Tongue (tissue), 2 donors: ENCODE results near the gene SEMA6A. TPM values are rescaled to one million over a fixed set of nuclear protein-coding genes. Genes with fewer than 3 reads are reported as not detected.
A peak's percentile ranks its signal among the peaks of the same experiment; 100 is the strongest.

ENCODE experiments used
- DNase-seq: peaks from one replicate; pipeline ENCODE4 v3.0.0-alpha.2; 2015
- total RNA-seq: library from RNA; depleted of rRNA; stranded (reverse); fragments of >200 nt; gene quantifications from one replicate; pipeline ENCODE4 v1.2.3, GENCODE V29; 2014

The SEMA6A gene
- total RNA-seq, 1 donor from 2014 or later, result 47.2 TPM

DNA sequence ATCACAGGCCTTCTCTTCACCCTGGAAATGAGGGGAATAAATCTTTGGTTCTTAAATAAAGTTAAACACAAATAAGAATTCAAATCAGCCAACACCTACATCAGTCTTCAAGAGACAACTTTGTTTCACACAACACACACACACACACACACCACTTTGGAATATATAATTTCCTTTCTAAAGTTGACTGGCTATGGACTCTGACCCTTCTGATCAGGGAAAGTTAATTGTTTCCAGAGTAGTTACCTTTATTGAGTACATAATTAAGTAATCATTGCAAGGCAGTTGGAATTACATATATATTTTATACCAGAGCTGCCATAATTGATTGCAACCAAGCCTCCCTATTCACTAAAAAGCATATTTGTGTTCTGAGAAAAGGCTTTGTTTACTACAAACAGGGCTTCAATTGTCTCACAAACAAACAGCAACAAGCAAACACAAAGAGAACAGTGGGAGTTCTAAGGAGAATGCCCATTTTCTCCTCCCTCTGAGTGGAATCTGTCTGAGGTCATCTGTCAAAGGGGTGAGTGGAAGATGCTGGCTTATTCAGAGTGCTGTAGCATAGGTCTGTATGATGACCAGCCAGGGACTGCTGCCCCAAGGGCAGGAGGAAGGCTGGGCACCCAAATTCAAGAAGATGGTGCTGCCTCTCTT, 136.6 kb downstream of the SEMA6A start:
- DNase-seq, result no peak

DNA sequence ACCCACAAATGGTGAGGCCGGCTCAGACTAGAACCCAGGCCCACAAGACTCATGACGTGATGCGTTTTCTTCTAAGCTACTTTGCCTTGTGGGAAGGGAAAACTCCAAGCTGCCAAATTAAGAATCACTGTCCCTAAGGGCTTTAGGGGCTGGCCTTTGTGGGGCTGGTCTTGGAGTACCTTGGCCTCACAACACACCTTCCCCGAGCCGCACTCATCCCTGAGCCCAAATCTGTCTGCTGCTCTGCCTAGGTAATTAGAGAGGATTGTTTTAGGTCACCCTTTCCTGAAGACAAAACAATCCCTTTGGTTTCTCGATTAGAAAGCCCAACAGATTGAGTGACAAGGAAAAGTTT, 137.3 kb downstream of the SEMA6A start:
- DNase-seq, result no peak

DNA sequence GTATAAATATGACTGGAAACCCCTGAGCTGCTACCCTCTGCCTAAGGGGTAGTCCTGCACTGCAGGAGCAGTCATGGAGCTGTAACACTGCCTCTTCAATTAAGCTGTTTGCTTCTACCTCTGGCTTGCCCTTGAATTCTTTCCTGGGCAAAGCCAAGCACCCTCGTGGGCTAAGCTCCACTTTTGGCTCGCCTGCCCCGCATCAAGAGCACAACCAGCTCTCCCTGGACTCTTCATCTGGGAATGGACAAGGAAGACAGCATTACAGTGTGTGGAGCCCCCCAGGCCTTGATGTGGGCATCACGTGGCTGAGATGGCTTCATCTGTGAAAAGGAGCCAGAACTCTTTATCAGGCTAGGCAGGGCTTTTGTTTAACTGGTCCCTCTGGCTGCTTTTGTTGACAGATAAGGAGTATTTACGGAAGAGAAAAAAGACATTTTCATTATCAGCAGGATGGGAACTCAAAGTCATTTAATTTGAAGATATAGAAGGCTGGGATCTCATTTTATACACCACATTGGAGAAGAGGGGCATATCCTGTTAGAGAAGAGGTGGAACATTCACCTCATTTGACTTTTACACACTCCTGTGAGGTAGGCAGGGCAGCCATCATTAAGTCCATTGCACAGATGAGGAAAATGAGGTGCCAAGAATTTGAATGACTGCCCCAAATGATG, 137.8 kb downstream of the SEMA6A start:
- no peak for DNase-seq

DNA sequence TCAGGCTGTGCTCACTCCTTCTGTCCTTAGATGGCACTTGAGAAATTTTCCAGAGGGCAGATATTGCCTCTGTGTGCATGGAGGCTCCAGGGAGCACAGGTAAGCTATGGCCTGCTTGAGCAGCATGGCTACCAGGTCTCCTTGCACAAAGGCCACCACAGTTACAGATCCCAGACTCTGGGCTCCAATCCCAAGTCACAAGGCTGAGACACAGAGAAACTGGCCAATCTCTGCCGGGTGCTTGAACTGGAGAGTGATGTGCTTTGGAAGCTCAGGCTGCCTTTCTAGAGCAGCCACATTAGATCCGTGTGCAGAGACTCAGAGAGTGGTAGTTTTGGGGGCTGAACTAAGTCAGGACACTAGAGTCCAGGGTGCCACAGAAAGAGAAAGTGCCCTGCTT, 145.7 kb downstream of the SEMA6A start:
- no peak for DNase-seq

DNA sequence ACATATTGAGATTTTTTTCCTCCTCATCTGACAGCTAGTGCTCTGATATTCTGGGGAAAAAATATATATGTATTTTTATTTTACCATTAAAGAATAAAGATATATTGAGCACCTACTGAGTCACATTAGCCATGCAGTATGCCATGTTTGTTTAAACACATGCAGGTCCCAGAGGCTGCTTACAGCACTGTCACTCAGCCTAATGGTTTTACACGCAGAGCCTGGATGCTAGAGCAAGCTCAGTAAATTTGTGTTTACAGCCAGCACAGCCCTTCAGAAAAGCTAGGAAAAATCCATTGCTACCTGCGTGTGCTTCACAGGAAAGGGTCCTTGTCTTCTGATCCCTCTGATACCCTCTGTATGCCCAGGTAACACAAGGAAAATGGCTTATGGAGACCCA, 146.2 kb downstream of the SEMA6A start:
- no peak for DNase-seq

DNA sequence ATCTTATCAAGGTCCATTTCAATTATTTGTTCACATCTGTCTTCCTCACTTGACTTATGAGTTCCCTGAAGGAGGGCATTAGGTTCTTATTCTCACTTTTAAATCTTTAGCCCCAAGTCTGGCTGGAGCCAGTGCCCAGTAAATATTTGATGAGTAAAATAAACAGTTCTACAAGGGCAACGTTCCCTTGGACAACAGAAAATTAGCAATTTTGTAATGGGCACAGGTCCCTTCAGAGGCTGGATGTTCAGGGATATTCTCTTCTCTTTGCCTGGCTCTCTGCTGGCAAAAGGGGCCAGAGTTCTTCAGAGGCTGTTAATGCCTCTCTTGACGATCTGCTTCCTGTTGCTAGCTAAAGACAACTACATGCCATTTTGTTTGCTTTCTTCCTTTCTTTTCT, 149.7 kb downstream of the SEMA6A start:
- DNase-seq, result no peak

DNA sequence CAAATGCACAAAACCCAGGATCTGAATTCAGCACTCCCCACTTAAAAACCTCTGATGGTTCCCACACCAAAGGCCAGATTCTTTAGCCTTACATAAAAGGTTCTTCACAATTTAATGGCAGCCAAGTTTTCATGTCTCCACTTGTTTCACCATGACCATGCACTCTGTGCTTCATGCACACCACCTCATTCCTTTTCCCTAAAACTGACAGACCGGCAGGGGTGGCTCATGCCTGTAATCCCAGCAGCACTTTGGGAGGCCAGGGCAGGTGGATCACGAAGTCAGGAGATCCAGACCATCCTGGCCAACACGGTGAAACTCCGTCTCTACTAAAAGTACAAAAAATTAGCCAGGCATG, 150.4 kb downstream of the SEMA6A start:
- no peak for DNase-seq

DNA sequence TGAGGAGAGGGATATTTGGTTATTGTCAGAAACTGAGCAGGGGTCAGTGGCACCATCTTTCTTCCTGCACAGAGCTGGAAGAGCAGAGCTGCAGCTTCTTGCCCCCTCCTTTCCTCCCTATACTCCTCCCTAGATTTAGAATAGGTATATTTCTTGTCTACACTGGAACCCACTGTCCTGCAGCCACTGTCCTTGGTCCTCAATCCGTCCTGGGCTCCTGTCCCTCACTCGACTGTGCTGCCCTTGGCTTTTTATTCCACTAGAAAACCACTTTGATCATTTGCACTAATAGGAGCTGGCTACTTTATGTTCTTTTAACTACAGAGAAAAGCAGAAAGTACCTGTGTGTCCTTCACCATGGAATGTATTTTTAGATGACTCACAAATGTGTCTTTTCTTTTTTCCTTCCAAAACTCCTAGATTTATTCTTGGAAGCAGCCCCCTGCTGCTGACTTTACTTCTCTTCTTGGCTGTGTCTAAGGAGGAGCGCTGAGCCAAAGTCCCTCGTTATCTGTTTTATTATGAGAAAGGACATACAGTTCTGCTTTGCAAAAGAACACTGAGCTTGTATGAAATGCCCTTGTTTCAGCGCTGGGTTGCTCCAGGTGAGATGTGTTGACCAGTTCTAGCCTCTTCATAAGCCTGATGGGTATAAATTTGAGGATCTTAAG, 150.9 kb downstream of the SEMA6A start:
- no peak for DNase-seq

DNA sequence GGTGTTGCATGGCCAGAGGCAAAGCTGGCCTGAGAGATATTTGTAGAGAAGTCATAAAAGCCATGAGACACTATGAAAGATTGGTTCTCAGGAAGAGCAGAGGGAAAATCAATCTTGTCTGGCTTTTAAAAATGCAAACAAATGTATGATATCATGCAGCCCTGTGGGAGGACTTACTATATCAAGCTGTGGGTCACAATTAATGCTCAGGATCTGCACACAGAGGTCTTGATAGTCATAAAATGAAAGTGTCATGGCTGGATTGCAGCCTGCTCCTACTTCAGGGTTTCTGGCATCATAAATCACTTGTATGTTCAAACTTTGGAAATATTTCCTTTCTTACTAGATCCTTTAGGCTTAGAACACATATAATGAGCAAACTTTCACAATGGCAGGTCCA, 151.5 kb downstream of the SEMA6A start:
- DNase-seq, result no peak

DNA sequence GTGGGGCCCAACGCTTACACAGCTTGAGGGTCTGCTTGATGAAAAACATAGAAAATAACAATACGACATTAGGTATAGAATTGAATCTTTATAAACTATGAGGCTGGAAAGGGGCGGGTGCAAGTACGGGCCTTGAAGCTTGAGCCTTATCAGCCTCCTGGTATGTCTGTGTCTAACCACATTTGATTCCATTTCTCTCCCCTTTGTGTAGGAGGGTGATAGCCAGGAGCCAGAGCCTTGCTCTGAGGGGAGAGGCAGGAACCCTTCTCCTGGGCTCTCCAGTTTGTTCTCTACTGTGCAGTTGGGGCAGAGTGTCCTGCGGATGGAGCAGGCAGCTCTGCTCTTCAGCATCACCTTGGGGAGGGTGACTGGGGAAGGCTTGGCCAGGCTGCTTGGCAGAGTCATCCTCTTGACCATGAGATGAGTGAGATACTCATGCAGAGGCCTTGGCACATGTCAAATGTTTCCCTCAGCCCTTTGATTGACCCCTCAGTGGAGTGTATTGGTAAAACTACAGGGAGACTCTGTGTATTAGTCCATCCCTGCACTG, 153.5 kb downstream of the SEMA6A start:
- no peak for DNase-seq

DNA sequence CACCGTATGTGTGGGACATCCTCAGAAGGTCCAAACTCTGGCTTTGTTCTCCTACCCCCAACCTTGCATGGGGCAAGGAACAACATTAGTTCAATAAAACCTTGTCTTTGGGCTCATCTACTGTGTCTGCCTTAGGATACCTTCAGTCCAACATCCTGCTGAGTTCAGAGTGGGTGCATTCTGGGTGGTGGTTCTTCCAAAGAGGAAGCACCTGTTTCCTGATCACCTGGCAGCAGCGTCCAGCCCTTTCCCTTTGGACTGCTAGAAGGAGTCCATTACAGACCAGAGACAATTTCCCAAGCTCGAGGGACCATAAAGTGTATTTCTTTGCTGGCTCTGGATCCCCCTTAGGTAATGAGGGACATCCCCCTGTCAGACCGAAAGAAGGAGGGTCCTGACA, 154.1 kb downstream of the SEMA6A start:
- no peak for DNase-seq

DNA sequence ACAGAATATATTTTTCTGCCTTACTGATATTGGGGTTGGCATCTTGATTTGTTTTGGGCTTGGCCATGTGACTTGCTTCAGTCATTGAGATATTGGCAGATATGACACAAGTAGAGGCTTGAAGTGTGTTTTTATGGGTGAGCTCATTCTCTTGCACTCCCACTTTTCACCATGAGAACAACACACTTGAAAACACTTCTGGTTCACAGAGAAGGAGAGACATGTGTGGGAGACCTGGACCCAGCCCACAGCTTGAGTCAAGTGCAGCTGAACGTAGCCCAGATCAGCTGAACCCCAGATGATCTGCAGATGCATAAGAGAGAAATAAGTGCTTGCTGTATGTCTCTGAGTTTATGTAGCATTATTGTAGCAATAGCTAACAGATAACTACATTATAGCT, 155.4 kb downstream of the SEMA6A start:
- DNase-seq, result no peak

DNA sequence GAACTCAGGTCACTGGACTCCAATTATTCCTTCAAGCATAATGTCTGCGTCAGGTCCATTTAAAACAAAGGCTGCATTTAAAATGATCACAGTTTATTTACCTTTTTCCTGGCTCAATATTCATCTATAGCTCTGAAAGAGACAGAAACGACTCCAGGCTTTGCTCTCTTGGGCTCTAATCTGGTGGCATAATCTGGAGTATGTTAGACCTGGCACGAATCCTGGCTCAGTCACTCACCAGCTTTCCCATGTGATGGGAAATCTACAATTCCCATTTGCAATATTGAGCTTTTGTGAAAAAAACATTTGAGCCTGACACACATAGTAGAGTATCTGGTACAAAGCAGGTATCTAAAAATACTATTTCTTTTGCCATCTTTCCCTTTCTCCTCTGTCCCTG, 155.8 kb downstream of the SEMA6A start:
- DNase-seq, result no peak

DNA sequence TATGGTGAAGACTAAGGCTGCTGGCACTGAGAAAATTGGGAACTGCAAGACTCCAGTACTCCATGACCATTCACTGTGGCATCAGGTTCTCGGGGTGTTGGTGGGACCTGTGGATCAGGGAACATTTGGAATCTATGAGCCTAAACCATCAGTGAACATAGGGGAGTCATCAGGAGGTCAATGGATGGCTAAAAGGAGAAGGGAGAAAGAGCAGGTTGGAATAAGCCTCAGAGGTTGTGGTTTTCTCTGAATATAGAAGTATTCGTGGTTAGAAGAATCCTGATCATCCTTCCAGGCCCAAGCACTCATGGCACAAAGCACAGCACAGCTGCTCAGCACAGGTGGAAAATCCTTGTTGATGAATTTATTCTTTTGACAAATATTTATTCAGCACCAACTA, 156.6 kb downstream of the SEMA6A start:
- no peak for DNase-seq

DNA sequence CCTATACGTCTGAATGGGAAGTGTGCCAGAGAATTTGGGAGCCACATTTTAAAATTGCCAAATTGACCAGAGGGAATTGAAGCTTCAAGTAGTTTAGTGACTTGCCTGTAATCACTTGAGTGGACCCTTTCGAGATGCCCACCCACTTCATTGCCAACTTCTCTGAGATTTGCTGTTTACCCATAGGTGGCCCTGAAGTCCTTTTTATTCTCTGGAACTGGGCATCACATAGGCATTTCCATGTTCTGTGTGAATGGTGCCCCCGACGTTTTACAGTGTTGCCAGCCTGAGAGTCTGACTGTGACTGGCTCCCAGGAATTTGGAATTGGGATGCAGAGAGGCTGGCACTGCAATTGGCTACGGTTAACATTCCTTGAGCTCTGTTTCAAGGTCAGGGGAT, 158.6 kb downstream of the SEMA6A start:
- no peak for DNase-seq

DNA sequence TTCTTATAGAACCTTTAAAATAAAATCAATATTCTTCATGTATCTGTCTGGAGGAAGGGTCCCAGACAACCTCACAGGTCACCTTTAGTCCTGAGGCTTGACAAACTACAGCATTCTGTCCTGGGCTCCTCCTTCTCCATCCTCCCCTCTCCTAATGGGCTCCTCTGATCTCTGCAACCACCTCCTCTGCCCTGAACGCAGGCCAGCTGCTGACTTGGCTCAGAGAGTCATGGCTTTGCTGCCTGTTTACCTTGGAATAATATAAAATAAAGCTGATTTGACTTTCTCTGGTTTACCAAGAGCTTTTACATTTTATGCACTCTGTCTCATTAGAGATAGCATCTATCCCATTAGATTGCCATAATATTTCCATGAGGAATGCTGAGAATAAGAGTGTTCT, 159.4 kb downstream of the SEMA6A start:
- DNase-seq, result peak; percentile 32

DNA sequence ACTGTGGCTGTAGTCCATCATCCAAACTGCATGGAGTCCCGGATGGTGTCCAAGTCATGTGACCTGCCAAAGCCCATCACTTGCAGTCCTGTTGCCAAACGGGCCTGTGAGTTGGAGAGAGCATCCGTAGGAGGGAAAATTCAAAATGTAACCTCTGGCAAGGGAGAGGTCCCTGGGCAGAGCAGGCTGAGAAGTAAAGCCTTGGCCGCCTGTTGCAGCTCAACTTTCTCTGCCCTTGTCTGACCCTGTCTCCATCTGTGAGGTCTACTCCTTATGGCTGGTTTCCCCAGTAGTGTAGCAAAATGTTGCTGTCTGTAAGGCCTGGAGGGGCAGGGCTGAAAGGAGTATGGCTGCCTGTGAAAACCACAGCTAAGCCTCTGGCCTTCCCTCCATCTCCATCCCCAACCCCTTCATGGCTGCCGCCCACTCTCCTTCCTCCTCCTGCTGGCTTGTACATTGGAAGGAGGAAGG, 163.5 kb downstream of the SEMA6A start:
- DNase-seq, result peak; percentile 73

DNA sequence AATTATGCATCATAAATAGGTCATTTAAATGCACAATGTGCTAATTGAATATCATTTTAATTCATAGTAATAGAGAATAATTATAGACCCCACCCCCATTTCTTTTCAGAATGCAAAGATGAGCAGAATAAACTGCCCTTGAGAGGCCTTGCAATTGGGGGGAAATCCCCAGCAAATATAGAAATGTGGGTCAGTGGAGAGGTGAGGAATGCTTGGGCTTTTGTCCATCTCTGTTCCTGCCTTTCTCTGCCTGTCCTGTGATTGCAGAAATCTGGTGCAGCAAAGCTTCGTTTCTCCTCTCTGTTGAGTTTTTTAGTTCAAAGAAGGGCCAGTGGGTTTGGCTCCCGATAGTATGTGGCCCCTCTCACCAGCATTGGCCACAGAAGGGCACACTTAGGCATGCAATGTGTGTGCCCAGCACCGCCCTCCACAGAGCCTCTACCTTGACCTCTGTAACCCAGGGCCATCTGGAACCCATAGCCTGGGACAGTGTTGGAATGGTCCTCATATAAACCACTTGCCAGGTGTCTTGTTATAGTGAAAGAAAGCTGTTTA, 164.2 kb downstream of the SEMA6A start:
- DNase-seq, result no peak

DNA sequence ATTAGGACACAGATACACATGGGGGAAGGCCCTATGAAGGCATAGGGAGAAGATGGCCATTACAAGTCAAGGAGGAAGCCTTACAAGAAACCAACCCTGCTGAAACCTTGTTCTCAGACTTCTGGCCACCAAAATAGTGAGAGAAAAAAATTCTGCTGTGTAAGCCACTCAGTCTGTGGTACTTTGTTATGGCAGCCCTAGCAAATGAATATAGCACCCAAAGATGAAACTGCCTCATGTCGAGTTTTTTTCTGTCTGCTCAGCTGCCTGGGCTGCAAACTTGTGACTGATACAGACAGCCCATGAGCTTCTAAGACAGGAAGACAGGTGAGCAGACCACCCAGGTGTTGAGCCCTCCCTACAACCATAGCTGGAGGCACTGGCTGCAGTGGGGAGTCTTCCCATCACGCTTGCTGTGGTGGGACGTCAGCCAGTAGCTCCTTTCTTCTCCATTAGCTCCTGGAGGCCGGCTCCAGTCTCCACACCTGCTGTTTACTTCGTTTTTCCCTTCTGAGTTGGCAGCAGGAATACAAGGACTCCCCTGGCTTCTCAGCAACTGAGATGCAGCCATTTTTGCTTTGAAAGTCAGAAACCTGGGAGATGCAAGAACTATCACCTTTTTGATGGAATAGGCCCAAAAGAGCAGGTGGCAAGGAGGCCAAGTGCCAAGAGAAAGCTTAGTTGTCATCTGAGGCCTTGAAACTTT, 164.9 kb downstream of the SEMA6A start:
- peak; percentile 62 for DNase-seq

DNA sequence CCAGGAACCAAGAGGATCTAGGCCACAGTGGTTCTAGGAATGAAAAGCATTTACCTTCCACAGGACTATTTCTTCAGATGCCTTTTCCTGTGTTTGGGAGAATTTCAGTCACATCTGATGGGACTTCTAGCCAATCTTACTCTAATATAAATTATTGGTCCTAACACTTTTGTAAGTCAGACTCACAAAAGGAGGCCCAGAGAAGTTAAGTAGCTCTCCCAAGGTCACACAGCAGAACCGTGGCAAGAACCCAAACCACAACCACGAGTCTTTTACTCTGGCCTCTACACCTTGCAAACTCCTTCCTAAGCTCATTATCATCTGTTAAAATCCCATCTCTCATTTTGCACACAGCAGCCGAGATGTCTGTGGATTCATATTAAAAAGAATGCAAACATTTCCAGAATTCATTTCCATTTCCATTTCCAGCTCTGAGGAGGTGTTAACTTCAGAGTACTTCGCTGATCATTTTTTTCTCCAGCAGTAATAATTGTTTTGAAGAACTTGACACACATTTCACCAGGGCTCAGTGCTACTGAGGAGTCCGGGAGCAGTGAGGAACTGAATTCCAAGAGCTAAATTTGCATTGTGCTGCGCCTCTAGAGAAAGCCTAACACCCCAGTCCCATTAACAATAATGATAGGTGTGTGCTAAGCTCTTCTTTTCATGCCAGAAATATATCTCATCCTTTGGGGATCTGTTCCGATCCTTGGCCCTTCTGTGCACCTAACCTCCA, 168.1 kb downstream of the SEMA6A start:
- no peak for DNase-seq

DNA sequence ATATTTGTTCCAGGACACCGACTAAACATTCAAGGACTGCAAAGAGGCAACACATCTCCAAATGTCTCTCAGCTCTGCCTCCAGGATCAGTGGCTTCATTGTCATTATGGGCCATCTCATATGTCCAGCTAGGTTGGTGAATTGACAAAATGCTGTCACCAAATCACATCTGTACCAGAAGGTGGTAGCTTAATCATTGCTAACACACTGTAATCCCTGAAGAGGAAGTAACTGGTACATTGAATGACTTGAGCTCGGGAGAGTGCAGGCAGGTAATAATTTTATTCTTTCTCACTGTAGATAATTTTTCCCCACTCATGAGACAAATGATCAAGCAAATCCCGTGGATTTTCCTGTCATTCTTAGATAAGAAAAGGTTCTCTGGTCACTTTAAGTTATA, 169.8 kb downstream of the SEMA6A start:
- no peak for DNase-seq

DNA sequence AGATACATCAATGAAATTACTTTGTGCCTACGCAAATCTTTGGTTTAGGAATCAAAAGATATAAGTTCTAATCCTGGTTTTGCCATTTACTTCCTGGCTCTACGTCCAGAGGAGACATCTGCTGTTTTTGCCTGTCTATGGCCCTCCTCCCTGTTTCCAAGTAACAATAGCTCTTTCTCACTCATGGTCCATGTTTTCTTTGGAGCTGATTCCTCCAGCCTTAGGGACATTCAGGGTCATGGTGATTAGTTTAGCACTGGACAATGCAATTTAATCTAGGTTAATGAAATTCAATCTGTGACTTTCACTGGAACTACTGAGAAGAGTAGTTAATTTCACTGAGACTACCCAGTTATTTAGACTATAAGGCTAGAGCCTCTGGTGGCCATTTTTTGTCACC, 170.6 kb downstream of the SEMA6A start:
- DNase-seq, result no peak
